SHP77 treated with DMSO at 0.1 percent for 48 hours (cell line): Measurements from ENCODE around the gene TSEN54.

Source experiments
- DNase-seq: peaks from one replicate; lab custom pipeline; 2025; lab: John Stamatoyannopoulos, UW

The TSEN54 gene

GRCh38 chr17:75565618-75566017, 49.3 kb downstream of the TSEN54 start:
- no peak for DNase-seq

GRCh38 chr17:75566416-75566815, 50.1 kb downstream of the TSEN54 start:
- no peak for DNase-seq

- DNase-seq = no peak
These were observed 50.5 kb downstream of the TSEN54 start for GRCh38 chr17:75566834-75567233.

GRCh38 chr17:75568412-75569255, 52.3 kb downstream of the TSEN54 start:
- DNase-seq = no peak

DNA sequence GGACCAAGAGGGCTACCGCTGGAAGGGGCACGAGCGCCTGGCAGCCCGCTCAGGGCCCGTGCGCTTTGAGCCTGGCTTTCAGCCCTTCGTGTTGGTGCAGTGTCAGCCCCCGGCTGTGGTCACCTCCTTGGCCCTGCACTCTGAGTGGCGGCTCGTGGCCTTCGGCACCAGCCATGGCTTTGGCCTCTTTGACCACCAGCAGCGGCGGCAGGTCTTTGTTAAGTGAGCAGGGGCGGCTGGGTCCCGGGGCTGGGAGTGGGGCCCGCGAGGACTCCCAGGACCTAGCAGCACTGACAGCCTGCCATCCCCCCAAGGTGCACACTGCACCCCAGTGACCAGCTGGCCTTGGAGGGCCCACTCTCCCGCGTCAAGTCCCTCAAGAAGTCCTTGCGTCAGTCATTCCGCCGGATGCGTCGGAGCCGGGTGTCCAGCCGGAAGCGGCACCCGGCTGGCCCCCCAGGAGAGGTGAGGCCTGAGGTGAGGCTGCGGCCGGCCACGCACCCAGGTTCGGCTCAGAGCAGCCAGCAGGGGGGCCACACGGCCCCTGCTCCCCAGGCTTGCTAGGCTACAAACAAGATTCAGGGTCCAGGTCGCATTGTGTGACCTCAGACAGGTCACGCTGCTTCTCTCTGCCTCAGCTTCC, 53.8 kb downstream of the TSEN54 start:
- no peak for DNase-seq

DNA sequence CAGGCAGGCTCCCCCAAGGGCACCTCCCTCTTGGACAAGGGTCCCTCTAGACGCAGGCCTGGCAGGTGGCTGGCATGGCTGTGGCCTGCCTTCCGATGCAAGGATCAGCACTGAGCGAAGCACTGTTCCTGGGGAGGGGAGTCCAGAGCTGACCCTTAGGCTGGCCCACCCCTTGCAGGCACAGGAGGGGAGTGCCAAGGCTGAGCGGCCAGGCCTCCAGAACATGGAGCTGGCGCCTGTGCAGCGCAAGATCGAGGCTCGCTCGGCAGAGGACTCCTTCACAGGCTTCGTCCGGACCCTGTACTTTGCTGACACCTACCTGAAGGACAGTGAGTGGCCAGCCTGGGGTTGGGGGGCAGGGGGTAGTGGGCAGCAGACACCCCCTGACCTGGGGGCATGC, 54.4 kb downstream of the TSEN54 start:
- no peak for DNase-seq

- DNase-seq = no peak
These were observed 55.0 kb downstream of the TSEN54 start for GRCh38 chr17:75571197-75571884.

DNA sequence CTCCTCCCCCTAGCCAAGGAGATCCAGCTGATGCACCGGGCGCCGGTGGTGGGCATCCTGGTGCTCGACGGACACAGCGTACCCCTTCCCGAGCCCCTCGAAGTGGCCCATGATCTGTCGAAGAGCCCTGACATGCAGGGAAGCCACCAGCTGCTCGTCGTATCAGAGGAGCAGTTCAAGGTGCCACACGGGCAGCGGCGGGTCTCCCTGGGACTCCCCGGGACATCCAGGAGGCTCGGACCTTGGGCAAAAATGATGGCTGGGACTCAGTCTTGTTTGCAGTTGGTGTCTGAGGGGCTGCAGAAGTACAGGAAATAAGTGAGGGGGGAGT, 55.5 kb downstream of the TSEN54 start:
- DNase-seq = no peak

DNA sequence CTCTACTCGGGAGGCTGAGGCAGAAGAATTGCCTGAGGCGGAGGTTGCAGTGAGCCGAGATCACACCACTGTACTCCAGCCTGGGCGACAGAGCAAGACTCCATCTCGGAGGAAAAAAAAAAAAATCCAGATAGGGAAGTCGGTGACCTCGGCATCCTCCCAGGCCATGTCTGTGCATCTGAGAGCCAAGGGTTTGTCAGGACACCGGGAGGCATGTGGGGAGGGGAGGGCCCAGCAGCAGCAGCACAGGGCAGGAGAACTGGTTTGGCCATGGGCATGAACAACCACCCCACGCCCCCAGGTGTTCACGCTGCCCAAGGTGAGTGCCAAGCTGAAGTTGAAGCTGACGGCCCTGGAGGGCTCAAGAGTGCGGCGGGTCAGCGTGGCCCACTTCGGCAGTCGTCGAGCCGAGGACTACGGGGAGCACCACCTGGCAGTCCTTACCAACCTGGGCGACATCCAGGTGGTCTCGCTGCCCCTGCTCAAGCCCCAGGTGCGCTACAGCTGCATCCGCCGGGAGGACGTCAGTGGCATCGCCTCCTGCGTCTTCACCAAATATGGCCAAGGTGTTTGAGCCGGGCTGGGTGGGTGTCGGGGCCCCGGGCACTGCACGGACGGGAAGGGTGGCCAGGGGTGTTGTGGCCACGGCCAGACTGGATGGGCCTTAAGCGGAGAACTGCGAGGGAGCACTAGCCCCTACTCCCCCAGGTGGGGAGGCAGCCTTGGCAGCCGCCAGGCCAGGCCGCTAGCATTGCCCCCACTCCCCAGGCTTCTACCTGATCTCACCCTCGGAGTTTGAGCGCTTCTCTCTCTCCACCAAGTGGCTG, 56.6 kb downstream of the TSEN54 start:
- DNase-seq = no peak

- no peak for DNase-seq
These were observed 57.2 kb downstream of the TSEN54 start for GRCh38 chr17:75573540-75573957.

DNA sequence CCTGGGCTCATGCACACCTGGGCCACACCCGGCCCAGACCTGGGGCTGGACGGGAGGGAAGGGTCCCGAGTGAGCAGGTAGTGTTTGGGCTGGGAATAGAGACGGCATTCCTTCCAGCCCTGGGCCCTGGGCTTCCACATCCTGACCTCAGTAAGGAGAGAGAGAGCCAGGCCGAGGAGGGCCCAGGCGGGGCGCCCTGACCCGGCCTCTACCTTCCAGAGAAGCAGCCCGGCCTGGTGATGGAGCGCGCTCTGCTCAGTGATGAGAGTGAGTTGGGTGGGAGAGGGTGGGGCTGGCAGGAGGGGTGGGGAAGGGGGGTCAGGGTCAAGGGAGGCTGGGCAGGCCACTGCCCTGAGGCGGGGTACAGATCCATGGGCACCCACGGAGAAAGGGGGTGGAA, 57.7 kb downstream of the TSEN54 start:
- no peak for DNase-seq
